ENCODE measurements around the gene FAF1.

- TF ChIP-seq POLR2A (IDR thresholded peaks at IDR 0.05) (no peak), CTCF (IDR thresholded peaks at IDR 0.05) (no peak)
These were observed 16.2 kb upstream of the FAF1 start for GRCh38 chr1:50976111-50976889.

Data from tibial nerve (tissue), 3 donors.